ENCODE data around the gene TPCN1. TPM values are rescaled to one million over a fixed set of nuclear protein-coding genes. Genes with fewer than 3 reads are reported as not detected.

TPCN1 gene
- total RNA-seq, 1 experiment from 2014 or later, result 5.4 TPM

DNA sequence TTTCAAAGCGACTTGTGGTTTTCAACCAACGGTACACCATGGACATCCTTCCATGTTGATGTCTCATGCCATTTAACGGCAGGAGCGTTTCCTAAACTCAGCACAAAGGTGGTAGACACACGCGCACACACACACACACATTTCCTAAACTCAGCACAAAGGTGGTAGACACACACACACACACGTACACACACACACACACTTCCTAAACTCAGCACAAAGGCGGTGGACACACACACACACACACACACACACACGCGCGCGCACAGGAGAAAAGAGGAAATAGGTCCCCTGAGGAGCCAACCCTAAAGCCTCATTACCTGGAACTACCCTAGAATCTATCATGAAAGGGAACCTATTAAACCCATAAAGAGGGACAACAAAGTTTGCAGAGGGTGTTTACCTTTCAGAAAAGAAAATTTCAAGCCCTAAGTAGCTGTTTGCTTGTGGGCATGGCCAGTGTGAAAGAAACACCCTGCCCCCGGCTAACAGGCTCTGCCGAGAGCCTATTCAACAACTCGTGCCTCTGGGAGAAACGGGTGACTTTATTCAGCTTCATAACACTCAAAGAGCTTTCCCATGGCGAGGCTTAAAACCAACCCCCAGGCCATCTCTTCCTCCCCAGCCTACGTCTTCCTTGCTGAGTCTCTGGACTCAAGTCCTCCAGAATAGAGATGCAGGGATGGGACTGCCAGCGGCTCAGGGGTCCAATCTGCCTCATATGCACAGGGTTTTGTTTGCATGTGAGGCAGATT is 81.8 kb downstream of the TPCN1 start:
- DNase-seq (ENCODE audit: low spot score), result no peak

DNA sequence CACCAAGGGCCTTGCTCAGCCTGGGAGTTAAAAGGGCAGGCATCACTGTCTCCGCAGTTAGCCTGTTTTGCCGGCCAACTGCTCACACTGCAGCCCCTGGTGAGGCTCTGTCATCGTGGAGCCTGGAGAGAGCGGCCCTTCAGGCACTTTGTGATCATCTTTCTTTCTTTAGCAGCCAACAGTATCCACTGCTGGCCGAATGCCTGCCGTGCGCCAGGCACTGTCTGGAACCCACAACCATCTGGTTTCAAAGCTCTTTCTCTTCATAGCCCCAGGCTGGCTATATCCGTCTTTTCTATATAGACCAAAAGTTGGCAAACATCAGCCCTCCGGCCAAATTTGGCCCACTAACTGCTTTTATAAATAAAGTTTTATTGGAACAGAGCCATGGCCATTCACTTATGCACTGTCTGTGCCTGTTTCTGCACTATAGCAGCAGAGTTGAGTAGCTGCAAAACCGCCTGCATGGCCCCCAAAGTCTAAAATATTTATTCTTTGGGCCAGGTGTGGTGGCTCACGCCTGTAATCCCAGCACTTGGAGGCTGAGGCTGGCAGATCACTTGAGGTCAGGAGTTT is 84.1 kb downstream of the TPCN1 start:
- DNase-seq (ENCODE audit: low spot score), result no peak

DNA sequence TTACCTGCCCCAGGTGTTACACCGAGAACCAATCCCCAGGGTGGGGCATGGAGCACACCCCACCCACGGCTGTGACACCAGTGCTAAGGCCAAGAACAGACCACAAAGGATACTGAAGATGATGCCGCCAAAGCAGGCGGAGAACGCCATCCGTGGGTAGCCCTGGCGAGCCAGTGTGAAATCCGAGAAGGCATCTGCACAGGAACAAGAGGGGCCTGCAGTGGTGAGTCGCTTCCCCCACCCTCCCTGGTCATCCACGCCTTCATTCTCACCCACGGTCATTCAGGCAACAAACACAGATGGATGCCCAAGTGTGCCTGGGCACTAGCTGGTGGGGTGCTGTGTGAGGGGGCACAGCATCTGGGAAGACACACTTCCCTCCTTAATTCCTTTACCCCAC is 85.1 kb downstream of the TPCN1 start:
- DNase-seq (ENCODE audit: low spot score), result no peak

GRCh38 chr12:113310489-113310888 is 89.2 kb downstream of the TPCN1 start:
- DNase-seq (ENCODE audit: low spot score), result no peak

GRCh38 chr12:113314121-113314529 is 92.9 kb downstream of the TPCN1 start:
- DNase-seq (ENCODE audit: low spot score), result no peak

GRCh38 chr12:113315358-113315757 is 94.1 kb downstream of the TPCN1 start:
- DNase-seq (ENCODE audit: low spot score), result no peak

DNA sequence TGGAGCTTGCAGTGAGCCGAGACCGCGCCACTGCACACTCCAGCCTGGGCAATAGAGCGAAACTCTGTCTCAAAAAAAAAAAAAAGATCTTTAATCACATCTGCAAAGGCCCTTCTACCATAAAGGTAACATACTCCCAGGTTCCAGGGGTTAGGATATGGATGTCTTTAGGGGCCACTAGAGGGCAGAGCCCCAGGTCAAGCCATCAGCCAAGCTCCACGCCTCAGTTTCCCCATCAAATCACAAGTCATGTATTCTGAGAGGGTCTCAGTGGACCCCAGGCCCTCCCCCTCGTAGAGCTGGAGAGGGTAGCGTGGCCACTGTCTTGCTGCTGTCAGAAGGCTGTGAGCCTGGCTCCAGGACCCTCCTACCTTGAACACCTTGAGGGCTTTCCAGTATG is 94.9 kb downstream of the TPCN1 start:
- DNase-seq (ENCODE audit: low spot score), result no peak

DNA sequence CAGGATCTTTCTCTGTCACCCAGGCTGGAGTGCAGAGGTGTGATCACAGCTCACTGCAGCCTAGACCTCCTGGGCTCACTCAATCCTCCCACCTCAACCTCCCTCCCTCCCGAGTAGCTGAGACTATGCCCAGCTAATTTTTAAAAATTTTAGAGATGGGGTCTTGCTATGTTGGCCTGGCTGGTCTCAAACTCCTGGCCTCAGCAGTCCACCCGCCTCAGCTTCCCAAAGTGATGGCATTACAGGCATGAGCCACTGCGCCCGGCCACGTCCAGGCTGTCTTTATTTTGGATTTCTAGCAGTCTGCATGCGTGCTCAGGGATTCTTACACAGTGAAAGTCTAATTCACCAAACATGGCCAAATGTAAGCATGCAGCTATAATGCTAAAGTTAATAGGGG is 95.9 kb downstream of the TPCN1 start:
- no peak for DNase-seq (ENCODE audit: low spot score)

GRCh38 chr12:113318046-113318656 is 96.9 kb downstream of the TPCN1 start:
- DNase-seq (ENCODE audit: low spot score), result no peak

GRCh38 chr12:113318900-113319628 is 97.8 kb downstream of the TPCN1 start:
- no peak for DNase-seq (ENCODE audit: low spot score)

DNA sequence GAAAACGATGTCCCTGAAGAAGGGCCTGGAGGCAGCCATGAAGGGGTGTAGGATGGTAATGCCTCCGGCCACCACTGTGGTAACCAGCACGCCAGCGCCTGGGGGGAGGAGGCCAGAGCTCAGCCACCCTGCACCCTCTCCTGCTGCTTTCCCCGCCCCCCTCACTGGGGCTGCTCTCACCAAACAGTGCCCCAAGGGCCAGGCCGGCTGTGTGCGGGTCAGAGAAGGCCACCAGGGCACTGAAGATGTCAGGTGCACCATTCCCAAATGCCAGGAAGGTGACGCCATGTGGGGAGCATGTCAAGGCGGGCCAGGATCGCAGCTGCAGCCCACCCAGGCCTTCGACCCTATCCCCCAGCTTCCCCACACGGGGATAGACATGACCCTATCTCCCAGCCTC is 99.1 kb downstream of the TPCN1 start:
- DNase-seq (ENCODE audit: low spot score), result no peak

GRCh38 chr12:113322343-113322742 is 101.1 kb downstream of the TPCN1 start:
- no peak for DNase-seq (ENCODE audit: low spot score)

DNA sequence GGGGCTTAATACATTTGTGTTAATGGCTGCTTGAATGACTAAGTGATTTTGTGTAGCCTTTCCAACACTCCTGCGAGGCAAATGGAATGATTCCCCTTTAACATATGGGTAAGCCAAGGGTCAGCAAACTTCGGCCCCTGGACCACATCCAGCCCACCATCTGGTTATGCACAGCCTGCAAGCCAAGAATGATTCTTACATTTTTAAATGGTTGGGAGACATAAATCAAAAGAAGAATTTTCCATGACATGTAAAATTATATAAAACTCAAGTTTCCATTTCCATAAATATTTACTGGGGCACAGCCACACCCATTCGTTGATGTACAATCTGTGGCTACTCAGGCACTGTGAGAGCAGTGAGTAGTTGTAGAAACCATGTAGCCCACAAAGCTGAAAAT is 104.7 kb downstream of the TPCN1 start:
- DNase-seq (ENCODE audit: low spot score), result no peak

GRCh38 chr12:113326775-113327395 is 105.6 kb downstream of the TPCN1 start:
- DNase-seq (ENCODE audit: low spot score), result no peak

GRCh38 chr12:113328368-113328889 is 107.2 kb downstream of the TPCN1 start:
- DNase-seq (ENCODE audit: low spot score), result no peak

GRCh38 chr12:113329022-113329790 is 107.9 kb downstream of the TPCN1 start:
- DNase-seq (ENCODE audit: low spot score), result no peak

GRCh38 chr12:113329791-113330417 is 108.6 kb downstream of the TPCN1 start:
- no peak for DNase-seq (ENCODE audit: low spot score)

- DNase-seq (ENCODE audit: low spot score), result no peak
Measured at GRCh38 chr12:113330505-113330904, 109.2 kb downstream of the TPCN1 start.

DNA sequence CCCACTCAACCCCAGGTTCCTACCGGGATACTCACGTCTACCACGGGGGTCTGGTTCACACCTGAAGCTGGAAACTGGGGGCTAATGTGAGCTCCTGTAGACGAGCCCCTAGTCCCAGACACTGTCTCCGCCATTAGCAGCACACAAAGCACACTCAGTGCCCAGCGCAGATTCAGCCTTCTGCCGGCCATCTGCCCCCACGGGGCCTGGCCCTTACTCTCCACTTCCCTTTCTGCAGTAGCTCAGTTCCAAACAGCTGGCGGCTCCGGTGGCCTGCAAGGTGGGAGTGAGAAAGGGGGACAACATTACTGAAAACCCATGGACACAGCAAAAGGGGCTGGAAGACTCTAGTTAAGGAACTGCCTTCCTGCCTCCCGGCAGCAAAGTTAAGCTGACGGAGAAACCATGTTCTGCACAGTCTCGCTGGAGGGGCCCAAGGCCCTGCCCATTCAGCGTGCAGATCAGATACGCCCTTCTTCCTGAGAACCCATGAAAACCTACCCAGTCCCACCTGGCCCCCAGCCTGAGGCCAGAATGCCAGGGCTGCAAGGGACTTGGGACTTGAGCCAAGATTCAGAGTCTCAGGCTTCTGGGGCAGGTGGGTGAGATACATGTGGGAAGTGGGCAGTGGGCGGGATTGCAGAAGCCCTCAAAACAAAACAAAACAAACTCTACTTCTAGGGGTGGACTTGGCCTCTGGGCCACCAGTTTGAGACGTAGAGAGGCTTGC is 111.6 kb downstream of the TPCN1 start:
- no peak for DNase-seq (ENCODE audit: low spot score)

DNA sequence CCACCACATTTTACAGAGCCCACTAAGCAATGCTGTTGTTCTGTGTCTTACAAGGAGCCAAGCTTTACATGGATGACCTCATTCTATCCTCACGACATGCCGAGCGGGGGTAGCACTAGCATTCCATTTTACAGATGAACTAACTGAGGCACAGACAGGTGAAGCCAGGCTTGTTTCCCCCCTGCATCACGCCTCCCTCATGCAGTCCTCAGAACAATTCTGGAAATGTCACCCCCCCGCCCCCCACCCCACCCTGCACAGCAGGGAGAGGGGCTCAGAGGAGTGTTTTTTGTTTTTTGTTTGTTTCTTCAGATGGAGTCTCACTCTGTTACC is 112.1 kb downstream of the TPCN1 start:
- DNase-seq (ENCODE audit: low spot score), result no peak
